Stimulated activated CD4-positive, alpha-beta T cell treated with anti-CD3 and anti-CD28 coated beads, Interleukin-4, amount 100 ng/mL, for 1 hour (primary cell): Measurements from ENCODE around the gene PATJ.
"Not testable (repeated sequence)": the region's sequence is repeated elsewhere in the genome, so short reads cannot be mapped to it uniquely, and the experiment has no call there.

Experiments
- DNase-seq: peaks from one replicate; pipeline ENCODE4 v3.0.0-alpha.2; 2020

Gene PATJ

DNA sequence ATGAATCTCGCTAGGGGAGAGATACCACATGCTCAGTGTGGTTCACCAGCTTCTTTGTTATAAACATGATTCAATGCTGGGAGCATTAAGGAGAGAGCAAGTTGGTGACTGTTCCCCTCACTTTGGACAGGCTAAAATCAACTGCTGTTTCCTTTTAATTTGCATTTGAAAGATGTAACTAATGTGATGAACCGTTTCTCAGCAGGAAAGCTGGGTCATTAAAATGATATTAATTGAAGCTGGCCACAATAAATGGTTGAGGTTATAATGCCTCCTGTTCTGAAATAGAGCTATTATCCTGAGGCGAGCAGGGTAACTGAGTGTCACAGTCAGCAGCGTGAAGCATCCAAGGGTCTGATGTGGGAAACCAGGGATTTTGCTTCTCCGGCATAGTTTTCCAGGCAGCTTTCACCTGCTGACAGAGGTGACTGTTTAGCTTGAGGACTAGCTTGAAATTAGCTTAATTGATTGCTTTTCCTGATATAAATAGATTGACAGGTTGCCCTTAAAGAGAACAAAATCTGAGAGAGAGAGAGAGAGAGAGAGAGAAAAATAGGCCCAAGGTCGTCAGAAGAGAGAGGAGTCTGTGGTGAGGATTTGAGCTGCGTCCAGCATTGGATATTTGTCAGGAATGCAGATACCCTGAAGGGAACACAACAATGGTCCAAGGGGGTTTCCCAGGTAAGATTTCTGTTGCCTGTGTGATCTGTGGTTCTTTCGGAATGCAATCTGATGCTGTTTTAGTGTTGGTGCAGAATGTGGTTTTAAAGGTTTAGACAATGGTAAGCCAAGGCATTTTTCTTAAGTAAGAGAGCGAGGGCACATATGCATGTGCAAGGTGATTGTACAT lies 209.7 kb downstream of the PATJ start:
- DNase-seq, result no peak

DNA sequence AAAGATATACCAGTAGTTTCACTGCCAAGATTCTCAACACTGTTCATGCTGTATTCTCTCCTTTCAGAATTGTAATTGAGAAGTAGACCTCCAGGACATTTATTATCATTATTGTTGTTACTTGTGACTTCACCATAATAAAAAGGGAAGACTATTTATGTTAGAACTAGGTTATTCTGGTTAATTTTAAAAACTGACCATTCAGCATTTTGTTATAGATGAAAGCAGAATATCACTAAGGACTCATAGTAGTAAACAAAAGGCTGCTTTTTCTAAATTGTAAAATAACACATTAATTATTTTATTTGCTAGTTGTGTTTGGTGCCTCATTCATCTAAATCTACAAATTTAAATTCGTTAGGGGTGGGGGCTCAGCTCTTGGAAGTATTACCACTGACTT lies 210.4 kb downstream of the PATJ start:
- no peak for DNase-seq

GRCh38 chr1:61953076-61953789 lies 211.0 kb downstream of the PATJ start:
- no peak for DNase-seq

DNA sequence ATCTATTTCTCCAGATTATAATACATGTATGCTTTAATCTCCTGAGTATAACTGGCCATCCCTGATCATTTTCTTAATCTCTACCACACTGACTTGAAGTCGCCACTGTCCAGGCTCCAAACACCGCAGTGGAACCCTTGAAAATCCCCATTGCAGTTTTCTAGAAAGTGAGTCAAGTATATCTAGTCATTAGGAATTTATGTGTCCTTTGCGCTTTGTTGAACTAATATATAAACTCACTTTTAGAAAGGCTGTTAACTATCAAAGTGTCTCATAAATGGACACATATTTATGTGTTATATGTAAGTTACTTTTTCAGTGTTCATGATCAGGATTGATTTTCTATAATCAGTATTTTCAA lies 211.5 kb downstream of the PATJ start:
- DNase-seq, result no peak

DNA sequence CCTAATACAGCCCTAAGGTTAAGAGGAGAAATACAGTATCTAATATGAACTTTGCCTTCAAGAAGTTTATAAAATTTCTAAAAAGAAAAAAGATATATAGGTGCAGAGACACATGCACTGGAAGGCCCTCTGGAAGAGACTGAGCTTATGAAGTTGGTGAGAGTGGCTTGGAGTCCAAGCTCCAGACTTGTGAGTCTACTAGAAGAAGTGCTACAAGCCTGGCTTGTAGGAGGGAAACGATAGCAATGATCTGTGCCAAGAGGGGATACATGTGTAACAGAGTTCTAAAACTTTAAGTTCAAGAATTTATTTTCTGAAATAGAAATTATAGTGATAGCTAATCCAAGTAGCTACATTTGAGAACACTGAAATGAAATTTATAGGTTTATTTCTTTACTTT lies 213.0 kb downstream of the PATJ start:
- DNase-seq, result no peak

- no peak for DNase-seq
Measured at GRCh38 chr1:61956016-61956645, 213.9 kb downstream of the PATJ start.

DNA sequence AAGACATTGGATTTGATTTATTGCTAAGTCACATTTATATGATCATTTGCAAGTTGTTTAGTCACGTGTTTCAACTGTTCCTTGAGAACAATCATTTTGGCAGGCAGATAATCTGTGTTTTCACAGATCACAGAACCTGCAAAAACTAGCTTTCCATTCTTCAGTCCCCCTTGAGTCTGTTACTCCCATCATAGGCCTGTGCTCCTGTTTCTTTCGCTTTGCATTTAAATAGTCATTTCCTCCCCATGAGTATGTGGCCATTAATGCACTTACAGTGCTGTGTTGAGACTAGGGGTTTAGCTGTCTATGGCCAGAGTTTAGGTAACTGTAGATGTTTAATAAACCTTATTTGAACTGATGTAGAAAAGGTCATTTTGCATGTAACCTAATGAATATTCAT lies 214.5 kb downstream of the PATJ start:
- DNase-seq, result no peak

- DNase-seq, result no peak
Measured at GRCh38 chr1:61961009-61961408, 218.7 kb downstream of the PATJ start.

- DNase-seq, result no peak
Measured at GRCh38 chr1:61962631-61963030, 220.4 kb downstream of the PATJ start.

DNA sequence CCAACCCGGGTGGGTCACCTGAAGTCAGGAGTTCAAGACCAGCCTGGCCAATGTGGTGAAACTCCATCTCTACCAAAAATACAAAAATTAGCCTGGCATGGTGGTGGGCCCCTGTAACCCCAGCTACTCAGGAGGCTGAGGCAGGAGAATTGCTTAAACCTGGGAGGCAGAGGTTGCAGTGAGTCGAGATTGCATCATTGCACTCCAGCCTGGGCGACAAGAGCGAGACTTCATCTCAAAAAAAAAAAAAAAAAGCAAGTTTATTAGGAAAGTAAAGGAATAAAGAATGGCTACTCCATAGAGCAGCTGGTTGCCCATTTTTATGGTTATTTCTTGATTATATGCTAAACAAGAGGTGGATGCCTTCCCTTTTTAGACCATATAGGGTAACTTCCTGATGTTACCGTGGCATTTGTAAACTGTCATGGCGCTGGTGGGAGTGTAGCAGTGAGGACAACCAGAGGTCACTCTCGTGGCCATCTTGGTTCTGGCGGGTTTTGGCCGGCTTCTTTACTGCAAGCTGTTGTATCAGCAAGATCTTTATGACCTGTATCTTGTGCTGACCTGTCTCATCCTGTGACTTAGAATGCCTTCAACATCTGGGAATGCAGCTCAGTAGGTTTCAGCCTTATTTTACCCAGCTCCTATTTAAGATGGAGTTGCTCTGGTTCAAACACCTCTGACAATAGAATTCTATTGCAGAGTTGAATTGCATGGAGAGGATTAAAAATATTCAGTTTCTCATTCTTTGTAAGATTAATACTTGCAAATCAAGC lies 224.4 kb downstream of the PATJ start:
- not testable (repeated sequence) for DNase-seq

DNA sequence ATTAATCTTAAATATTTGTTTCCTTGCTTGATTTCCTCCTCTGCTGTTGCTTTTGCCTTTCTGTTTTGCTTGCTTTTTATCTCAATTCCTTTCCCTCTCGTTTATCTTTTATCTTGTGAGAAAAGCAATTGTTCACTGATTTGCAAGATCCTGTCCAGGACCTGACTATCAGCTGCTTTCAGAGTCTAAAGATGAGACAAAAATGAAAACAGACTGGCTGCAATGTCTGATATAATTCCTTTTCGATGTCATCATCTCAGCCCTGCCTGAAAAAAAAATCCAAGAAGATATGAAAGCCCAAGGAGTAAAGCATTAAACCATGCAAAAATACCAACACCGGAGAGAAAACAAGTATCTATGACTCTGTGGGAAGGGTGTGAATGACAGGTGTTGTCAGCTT lies 225.5 kb downstream of the PATJ start:
- no peak for DNase-seq

GRCh38 chr1:61968869-61969268 lies 226.6 kb downstream of the PATJ start:
- no peak for DNase-seq

- DNase-seq, result no peak
Measured at GRCh38 chr1:61973100-61973837, 231.0 kb downstream of the PATJ start.

GRCh38 chr1:61975638-61976037 lies 233.4 kb downstream of the PATJ start:
- DNase-seq, result no peak

- DNase-seq, result no peak
Measured at GRCh38 chr1:61976566-61976965, 234.3 kb downstream of the PATJ start.

GRCh38 chr1:61978796-61979195 lies 236.5 kb downstream of the PATJ start:
- DNase-seq, result no peak

GRCh38 chr1:61979729-61980128 lies 237.4 kb downstream of the PATJ start:
- DNase-seq, result no peak

GRCh38 chr1:61980561-61980960 lies 238.3 kb downstream of the PATJ start:
- no peak for DNase-seq

DNA sequence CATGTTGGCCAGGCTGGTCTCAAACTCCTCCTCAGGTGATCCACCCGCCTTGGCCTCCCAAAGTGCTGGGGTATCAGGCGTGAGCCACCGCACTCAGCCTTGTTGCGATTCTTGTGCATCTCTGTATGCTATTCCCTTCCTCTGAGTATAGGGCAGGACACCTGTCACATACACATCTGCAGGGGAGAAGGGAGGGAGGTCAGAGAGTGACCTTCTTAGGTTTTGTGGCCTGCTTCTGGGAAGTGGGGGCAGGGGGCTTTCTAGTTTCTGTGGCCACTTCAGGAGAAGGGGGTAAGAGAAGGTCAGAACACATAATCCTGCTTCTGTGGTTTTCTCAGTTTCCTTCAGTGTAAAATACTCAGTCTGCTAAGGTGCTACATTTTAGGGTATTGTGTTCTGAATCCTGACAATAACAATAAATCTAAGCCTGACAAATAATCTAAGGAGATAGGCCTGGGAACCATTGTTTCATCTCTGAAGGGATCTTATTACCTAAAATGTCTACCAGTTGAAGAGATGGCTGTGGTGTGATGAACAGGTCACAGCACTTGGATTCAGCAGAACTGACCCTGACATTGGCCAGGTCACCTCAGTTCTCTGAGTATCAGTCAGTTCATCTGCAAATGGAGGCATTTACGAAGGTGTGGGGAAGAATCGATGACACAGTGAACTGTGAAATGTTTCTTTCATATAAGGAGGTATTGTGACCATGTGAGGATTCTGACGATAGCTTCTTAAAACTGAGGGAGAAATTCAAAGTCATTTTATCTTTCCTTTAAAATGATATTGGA lies 239.8 kb downstream of the PATJ start:
- no peak for DNase-seq

- DNase-seq, result no peak
Measured at GRCh38 chr1:61983236-61983635, 241.0 kb downstream of the PATJ start.

DNA sequence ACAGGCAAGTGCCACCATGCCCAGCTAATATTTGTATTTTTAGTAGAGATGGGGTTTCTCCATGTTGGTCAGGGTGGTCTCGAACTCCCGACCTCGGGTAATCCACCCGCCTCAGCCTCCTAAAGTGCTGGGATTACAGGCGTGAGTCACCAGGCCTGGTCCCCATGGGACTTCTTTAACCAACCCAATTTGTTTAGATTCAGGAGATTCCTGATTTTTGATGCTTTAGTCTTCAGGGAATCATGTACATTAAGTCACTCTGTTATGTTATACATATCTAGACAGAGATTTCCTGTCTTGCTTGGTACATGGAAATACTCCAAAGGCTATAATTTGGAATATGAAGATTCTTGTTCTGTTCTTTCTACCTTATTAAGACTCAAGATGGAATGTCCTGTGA lies 250.0 kb downstream of the PATJ start:
- DNase-seq, result no peak
